GM08714 (cell line): Measurements from ENCODE around the gene PCDHGB1.
"Not testable (repeated sequence)": the region's sequence is repeated elsewhere in the genome, so short reads cannot be mapped to it uniquely, and the experiment has no call there.

Experiments
- H3K4me3 ChIP-seq: fragments of 200-500 bp; sonication (Bioruptor generic); 2 replicates; pipeline ENCODE4 v1.5.1; 2014; ENCODE audit warnings: mild to moderate bottlenecking, low read length, inconsistent platforms
- ZNF274 ChIP-seq: IDR thresholded peaks from 2 replicates; pipeline ENCODE4 v1.6.1; 2012; ENCODE audit warnings: mild to moderate bottlenecking, low read depth, low read length

Gene PCDHGB1

GRCh38 chr5:141338538-141339306, 11.2 kb upstream of the PCDHGB1 start, which contains the start of gene PCDHGA2:
Gene PCDHGA2 (plus strand): TSS chr5:141338760.
- H3K4me3 ChIP-seq = no peak within 1 kb of the TSS
- TF ChIP-seq ZNF274 = no peak

- not testable (repeated sequence) for H3K4me3 ChIP-seq
Observed at GRCh38 chr5:141340781-141341354, 9.0 kb upstream of the PCDHGB1 start.

GRCh38 chr5:141342773-141343172, 7.1 kb upstream of the PCDHGB1 start:
- no peak for TF ChIP-seq ZNF274
- no peak overlapping the region for H3K4me3 ChIP-seq

DNA sequence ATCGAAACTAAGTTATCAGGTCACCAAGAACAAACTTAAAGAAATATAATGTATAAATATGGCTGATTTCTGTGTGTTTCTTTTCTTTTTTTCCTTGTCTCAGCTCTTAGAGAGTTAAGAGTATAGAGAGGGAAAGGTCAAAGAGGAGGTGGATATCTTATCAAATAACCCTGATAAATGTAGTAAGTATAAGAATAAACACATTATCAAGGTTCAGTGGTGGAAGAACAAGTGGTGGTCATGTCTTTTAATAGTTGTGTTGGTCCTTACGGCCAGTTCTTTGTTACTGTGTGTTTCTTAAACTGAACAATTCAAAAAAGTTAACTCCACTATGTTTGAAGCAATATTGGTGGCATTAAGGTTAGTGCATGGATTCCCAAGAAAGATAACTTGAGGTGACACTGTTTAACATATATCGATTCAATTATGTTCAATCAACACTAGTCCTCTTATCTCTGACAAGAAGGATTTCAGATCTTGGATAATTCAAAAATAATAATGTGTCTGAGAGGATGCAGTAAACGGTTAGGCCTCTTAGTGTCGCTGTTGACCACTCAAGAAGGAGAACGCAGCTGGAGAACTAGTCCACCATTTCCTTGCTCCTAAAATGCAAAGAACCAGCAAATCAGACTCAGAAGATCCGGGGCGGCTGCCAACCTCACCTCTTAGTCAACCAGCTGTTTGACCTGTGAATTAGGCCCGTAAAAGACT, 6.5 kb upstream of the PCDHGB1 start, which contains the start of gene PCDHGA3:
Gene PCDHGA3 (plus strand): TSS at position 588 of the 711 bp plus-strand sequence. CDS start 205 bp downstream, outside the sequence.
- H3K4me3 ChIP-seq = peak within 1 kb of the TSS; percentile 64
- no peak for TF ChIP-seq ZNF274

GRCh38 chr5:141343953-141344463, 5.9 kb upstream of the PCDHGB1 start:
- TF ChIP-seq ZNF274 = no peak
- peak overlapping the region; percentile 64 for H3K4me3 ChIP-seq

DNA sequence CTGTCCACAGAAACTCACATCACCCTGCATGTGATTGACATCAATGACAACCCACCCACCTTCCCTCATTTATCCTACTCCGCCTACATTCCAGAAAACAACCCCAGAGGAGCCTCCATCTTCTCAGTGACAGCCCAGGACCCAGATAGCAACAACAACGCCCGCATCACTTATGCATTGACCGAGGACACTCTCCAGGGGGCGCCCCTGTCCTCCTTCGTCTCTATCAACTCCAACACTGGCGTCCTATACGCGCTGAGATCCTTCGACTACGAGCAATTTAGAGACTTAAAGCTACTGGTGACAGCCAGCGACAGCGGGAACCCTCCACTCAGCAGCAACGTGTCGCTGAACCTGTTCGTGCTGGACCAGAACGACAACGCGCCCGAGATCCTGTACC, 4.6 kb upstream of the PCDHGB1 start:
- no peak overlapping the region for H3K4me3 ChIP-seq
- no peak for TF ChIP-seq ZNF274

GRCh38 chr5:141346017-141346416, 3.9 kb upstream of the PCDHGB1 start:
- H3K4me3 ChIP-seq = not testable (repeated sequence)

- no peak overlapping the region for H3K4me3 ChIP-seq
- TF ChIP-seq ZNF274 = no peak
Observed at GRCh38 chr5:141351591-141351990, 1.7 kb downstream of the PCDHGB1 start.

DNA sequence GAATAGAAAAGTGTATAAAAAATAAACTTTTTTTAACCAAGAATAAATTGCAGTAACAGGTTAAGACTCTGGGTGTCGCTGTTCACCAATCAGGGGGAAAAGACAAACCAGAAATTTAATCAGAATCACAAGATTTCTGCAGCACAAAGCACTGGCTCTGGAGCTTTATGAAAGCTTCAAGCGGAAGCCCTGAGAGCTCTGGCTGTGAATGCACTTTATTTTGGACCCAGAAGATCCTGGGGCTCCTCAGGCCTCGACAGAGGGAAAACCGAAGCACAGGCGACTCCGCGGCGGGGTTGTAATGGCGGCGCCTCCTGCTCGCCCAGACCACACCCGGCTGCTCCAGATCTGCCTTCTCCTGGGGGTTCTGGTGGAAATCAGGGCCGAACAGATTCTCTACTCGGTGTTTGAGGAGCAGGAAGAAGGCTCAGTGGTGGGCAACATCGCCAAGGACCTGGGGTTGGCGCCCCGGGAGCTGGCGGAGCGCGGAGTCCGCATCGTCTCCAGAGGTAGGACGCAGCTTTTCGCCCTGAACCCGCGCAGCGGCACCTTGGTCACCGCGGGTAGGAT, 5.1 kb downstream of the PCDHGB1 start, which contains the start of gene PCDHGA4:
Gene PCDHGA4 (plus strand): TSS at position 122 of the 570 bp plus-strand sequence. CDS start 87 bp downstream, at position 209.
- H3K4me3 ChIP-seq = peak within 1 kb of the TSS; percentile 35; the same call in 1 of the 2 replicates
- TF ChIP-seq ZNF274 = no peak

GRCh38 chr5:141355641-141356040, 5.7 kb downstream of the PCDHGB1 start:
- TF ChIP-seq ZNF274 = no peak
- no peak overlapping the region for H3K4me3 ChIP-seq

DNA sequence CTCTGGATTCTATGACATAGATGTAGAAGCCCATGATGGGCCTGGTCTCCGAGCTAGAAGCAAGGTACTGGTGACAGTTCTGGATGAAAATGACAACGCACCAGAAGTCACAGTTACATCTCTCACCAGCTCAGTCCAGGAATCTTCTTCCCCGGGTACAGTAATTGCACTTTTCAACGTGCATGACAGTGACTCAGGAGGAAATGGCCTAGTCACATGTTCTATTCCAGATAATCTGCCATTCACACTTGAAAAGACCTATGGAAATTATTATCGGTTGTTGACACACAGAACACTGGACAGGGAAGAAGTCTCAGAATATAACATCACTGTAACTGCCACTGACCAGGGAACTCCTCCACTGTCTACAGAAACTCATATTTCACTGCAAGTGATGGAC, 6.2 kb downstream of the PCDHGB1 start:
- no peak overlapping the region for H3K4me3 ChIP-seq
- no peak for TF ChIP-seq ZNF274

GRCh38 chr5:141356950-141357349, 7.1 kb downstream of the PCDHGB1 start:
- no peak overlapping the region for H3K4me3 ChIP-seq
- TF ChIP-seq ZNF274 = no peak

DNA sequence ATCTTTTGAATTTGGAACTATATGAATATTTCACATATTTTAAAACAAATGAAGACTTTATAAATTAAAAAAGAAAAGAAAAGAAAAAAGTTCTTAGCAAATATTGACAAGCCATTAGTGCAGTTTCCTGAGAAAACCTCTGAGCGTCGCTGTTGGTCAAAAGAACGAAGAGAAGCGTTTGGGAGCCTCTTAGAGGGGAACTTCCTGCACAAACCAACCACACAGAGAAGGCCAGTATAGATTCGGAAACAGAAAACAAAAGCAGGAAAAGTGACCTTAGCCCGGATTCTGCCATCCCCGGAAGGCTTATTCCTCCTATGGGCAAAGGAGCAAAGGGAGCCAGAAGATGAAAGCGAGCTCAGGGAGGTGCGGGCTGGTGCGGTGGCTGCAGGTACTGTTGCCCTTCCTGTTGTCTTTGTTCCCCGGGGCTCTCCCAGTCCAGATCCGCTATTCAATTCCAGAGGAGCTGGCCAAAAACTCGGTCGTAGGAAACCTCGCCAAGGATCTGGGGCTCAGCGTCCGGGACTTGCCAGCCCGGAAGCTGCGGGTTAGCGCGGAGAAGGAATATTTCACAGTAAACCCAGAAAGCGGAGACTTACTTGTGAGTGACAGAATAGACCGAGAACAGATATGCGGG, 10.0 kb downstream of the PCDHGB1 start, which contains the start of gene PCDHGB2:
Gene PCDHGB2 (plus strand): TSS at position 205 of the 637 bp plus-strand sequence. CDS start 142 bp downstream, at position 347.
- H3K4me3 ChIP-seq = peak within 1 kb of the TSS; percentile 43; the same call in 1 of the 2 replicates
- no peak for TF ChIP-seq ZNF274

DNA sequence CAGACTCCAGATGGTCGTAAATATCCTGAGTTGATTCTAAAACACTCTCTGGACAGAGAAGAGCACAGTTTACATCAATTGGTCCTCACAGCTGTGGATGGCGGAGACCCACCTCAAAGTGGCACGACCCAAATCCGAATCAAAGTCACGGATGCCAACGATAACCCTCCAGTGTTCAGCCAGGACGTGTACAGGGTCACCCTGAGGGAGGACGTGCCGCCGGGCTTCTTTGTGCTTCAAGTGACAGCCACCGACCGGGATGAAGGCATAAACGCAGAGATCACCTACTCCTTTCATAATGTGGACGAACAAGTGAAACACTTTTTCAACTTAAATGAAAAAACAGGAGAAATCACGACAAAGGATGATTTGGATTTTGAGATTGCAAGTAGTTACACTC, 10.8 kb downstream of the PCDHGB1 start:
- TF ChIP-seq ZNF274 = no peak

More for the DNA sequence above, 10.8 kb downstream of the PCDHGB1 start:
- H3K4me3 ChIP-seq = no peak overlapping the region; the same call in 1 of the 2 replicates
